Endothelial cell of coronary artery (primary cell): ENCODE results near the gene EMC6. TPM values are rescaled to one million over a fixed set of nuclear protein-coding genes. Genes with fewer than 3 reads are reported as not detected.

Experiments used
- total RNA-seq: library from RNA; depleted of rRNA; stranded (reverse); fragments of >200 nt; gene quantifications from 2 replicates; pipeline ENCODE4 v1.2.3, GENCODE V29; 2014

The EMC6 gene
- 16.9 and 19.1 TPM in 2 replicates for total RNA-seq

DNA sequence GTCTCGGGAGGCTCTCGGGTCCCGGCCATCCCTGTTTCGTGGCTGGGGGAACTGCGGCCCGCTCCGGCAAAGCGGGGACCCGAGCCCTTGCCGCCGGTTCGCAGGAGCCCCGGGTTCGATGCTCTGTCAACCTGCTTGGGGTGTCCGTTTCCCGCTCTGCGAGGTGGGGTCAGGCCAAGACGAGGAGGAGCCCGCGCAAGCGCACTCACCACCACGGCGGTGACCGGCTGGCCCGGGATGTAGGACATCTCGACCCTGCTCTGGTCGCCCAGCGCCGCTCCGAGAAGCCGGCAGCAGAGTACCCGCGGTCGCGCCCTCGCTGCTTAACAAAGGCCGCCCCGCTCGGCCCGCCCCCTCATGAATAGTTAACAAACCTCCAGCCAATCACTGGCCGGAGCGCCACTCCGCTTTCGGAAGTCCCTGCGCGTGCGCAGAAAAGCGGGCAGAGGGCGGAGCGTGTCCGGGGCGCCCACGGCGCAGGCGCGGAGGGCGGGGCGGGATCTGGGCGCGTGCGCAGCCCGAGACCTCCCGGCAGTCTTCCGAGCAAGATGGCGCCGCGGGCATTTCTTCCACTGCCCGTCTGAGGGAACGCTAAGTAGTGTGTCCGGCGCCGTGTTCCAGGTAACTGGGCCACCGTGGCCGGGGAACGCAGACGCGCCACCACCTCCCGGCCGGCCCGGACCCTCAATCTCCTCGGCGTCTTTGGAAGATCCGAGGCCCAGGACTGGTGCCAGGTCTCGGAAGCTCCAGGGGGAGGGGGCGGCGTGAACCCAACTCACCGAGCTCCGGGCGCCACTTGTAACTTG lies at the start of gene EMC6, which contains the start of gene TAX1BP3:
Gene EMC6, plus strand, starts transcription at position 534 of the 806 bp plus-strand sequence. CDS start 335 bp downstream, outside the sequence.
Gene TAX1BP3, minus strand, starts transcription at position 300 of the 806 bp plus-strand sequence. Its CDS starts 52 bp downstream, at position 248.

DNA sequence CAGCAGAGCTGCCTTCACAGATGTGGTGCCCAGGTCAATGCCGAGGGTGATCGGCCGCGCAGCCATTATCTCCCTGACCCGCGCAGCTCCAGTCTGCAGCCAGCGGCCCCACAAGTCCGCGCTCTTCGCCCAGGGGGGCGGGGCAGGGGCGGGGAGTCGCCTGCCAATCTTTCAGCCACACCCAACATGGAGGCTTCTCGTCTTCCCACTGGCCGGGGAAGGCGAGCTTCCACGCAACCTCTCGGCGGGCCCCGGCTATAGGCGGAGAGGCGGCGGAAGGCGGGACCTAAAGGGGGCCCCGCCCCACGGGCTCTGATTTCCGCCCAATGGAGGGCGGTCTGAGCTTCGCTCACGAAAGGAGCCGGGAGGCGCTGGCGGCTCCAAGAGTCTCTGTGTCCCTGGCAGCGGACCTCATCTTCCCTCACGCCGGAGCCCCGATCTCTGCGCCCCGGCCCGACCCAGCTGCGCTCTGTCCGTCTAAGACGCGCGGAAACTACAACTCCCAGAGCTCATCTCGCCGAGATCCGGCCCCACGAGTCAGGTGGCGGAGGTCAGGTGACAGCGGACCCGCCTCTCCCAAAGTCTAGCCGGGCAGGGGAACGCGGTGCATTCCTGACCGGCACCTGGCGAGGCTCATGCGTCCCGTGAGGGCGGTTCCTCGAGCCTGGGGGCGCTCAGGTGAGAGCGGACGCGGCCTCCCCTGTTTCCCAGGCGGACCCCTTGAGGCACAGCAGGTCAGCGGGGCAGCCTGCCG lies 32.3 kb upstream of the EMC6 start, which contains the start of the genes CTNS and SHPK:
Gene CTNS, plus strand, starts transcription at position 607 of the 754 bp plus-strand sequence. CDS start 3,447 bp downstream, outside the sequence.
Gene SHPK, minus strand, starts transcription at position 97 of the 754 bp plus-strand sequence. Its CDS starts 31 bp downstream, at position 66.

DNA sequence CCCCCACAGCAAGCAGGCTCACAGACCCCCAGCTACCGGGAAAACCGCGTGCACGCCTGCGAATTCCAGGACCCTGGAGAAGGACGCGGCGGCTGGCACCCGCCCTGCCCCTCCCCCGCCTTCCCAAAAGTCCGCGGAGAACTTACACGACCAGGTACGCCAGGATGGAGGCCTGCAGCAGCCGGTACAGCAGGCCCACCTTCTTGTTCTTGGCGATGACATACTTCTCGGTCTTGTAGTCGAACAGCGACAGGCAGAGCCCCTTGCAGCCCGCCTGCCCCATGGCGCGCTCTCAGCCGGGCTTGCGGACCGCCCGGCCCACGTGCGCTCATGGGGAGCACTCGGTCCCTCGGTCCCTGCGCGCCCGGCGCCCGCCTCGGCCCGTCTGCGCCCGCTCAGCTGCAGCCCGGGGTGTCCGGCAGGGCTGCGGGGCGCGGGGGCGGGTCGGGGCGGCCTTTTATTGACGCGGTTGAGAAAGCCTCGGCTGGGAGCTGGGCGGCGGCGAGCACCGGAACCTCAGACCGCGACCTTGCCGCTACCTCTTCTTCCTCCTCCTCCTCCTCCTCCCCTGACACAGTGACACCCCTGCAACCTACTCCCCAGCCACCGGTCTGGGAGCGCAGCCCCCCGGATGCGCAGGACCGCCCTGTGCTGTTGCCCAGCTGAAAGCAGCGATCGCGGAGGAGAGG lies 27.3 kb downstream of the EMC6 start, which contains the start of gene P2RX5:
Gene P2RX5, minus strand, starts transcription at position 433 of the 689 bp plus-strand sequence. Its CDS starts 150 bp downstream, at position 283.

Other genes starting within 250 kb of the EMC6 start
- not detected in 2 replicates for gene OR1E2, start 235.0 kb upstream of the EMC6 start, total RNA-seq
- 0.09 TPM in 1 of 2 replicates, not detected in the other for gene SPATA22, start 197.0 kb upstream of the EMC6 start, total RNA-seq
- 0.09 TPM in 1 of 2 replicates, not detected in the other for gene ASPA, start 192.8 kb upstream of the EMC6 start, total RNA-seq
- gene TRPV3, start 111.0 kb upstream of the EMC6 start, total RNA-seq: 0.09 TPM in 1 of 2 replicates, not detected in the other
- gene TRPV1, start 59.4 kb upstream of the EMC6 start, total RNA-seq: 0.54 and 1.3 TPM in 2 replicates
- 14.8 and 15.8 TPM in 2 replicates for gene SHPK, start 32.6 kb upstream of the EMC6 start, total RNA-seq
- 11.9 and 12.4 TPM in 2 replicates for gene CTNS, start 32.1 kb upstream of the EMC6 start, total RNA-seq
- gene TAX1BP3, start 234 bp upstream of the EMC6 start, total RNA-seq: 136 and 204 TPM in 2 replicates
- gene P2RX5, start 27.3 kb downstream of the EMC6 start, total RNA-seq: 0.18 and 2.3 TPM in 2 replicates
- 4.5 and 7.9 TPM in 2 replicates for gene HASPIN, start 55.1 kb downstream of the EMC6 start, total RNA-seq
- gene ITGAE, start 132.4 kb downstream of the EMC6 start, total RNA-seq: 13.6 and 27.7 TPM in 2 replicates
- 19.4 and 21.7 TPM in 2 replicates for gene NCBP3, start 177.4 kb downstream of the EMC6 start, total RNA-seq
- gene CAMKK1, start 224.2 kb downstream of the EMC6 start, total RNA-seq: 2.9 and 3.9 TPM in 2 replicates
- under 0.01 TPM in 1 of 2 replicates, not detected in the other for gene P2RX1, start 247.7 kb downstream of the EMC6 start, total RNA-seq